Activated B cell treated with CpG ODN at 0.5 μM for 24 hours (primary cell): ENCODE data around the gene MMP12. TPM values are rescaled to one million over a fixed set of nuclear protein-coding genes. Genes with fewer than 3 reads are reported as not detected.
"Not testable (repeated sequence)": the region's sequence is repeated elsewhere in the genome, so short reads cannot be mapped to it uniquely, and the experiment has no call there.

Experiments used
- ATAC-seq: fragments of 200-7000 bp; cut with Tn5 transposase; one replicate; pipeline ENCODE4 v1.10.0; 2021; ENCODE audit warnings: low read depth, mild to moderate bottlenecking, moderate library complexity
- CTCF ChIA-PET: fragments of 350-600 bp; sonication (Branson Sonifier 250); formaldehyde crosslinking; loops from one replicate; lab custom pipeline; 2021; ENCODE audit warnings: antibody characterized with exemption; lab: Charles Lee
- POLR2A ChIA-PET: fragments of 350-600 bp; sonication (Branson Sonifier 250); formaldehyde crosslinking; loops from one replicate; lab custom pipeline; 2021; ENCODE audit warnings: antibody characterized with exemption; lab: Charles Lee
- DNase-seq: peaks from one replicate; pipeline ENCODE4 v3.0.0; 2022
- H3K27ac Mint-ChIP-seq: one replicate; pipeline ENCODE4 v1.8.0; 2020; ENCODE audit warnings: mixed read lengths
- H3K27me3 Mint-ChIP-seq: one replicate; pipeline ENCODE4 v1.8.0; 2021; ENCODE audit warnings: mixed read lengths
- H3K36me3 Mint-ChIP-seq: one replicate; pipeline ENCODE4 v1.8.0; 2021; ENCODE audit warnings: low read depth, mixed read lengths
- H3K4me1 Mint-ChIP-seq: one replicate; pipeline ENCODE4 v1.8.0; 2021; ENCODE audit warnings: mixed read lengths
- H3K4me3 Mint-ChIP-seq: one replicate; pipeline ENCODE4 v1.8.0; 2020; ENCODE audit warnings: mild to moderate bottlenecking, mixed read lengths
- H3K9me3 Mint-ChIP-seq: one replicate; pipeline ENCODE4 v1.8.0; 2020; ENCODE audit warnings: mixed read lengths
- CTCF ChIP-seq: fragments of 200-600 bp; IDR thresholded peaks from one replicate; pipeline ENCODE4 v1.8.0; 2022; ENCODE audit warnings: antibody characterized with exemption, mild to moderate bottlenecking
- intact Hi-C: fragments of 100-400 bp; cut with micrococcal nuclease; formaldehyde crosslinking; loops from one replicate; pipeline ENCODE4 v1.15.1; 2024
- total RNA-seq: library from RNA; stranded (reverse); gene quantifications from 2 replicates; pipeline ENCODE4 v1.2.3, GENCODE V29; 2022

Gene MMP12
- total RNA-seq, 1 donor from 2014 or later: not detected

GRCh38 chr11:102878595-102878994, 3.8 kb upstream of the MMP12 start:
- H3K36me3 Mint-ChIP-seq: no peaks in the 10 kb centered on the region
- no peak overlapping the region for H3K4me3 Mint-ChIP-seq
- ATAC-seq: no peak
- no peak for TF ChIP-seq CTCF
- intact Hi-C loops: no loop called here
- no peak overlapping the region for H3K27ac Mint-ChIP-seq
- peaks cover 3% of the 10 kb centered on the region for H3K4me1 Mint-ChIP-seq
- DNase-seq: no peak
- CTCF ChIA-PET: no interaction called here
- H3K9me3 Mint-ChIP-seq: no peaks in the 10 kb centered on the region
- peaks cover 8% of the 10 kb centered on the region for H3K27me3 Mint-ChIP-seq
- POLR2A ChIA-PET: no interaction called here

- ATAC-seq, H3K4me3 Mint-ChIP-seq, CTCF ChIA-PET, H3K27me3 Mint-ChIP-seq, H3K36me3 Mint-ChIP-seq, H3K27ac Mint-ChIP-seq, DNase-seq, POLR2A ChIA-PET, H3K9me3 Mint-ChIP-seq, H3K4me1 Mint-ChIP-seq, intact Hi-C loops: not testable (repeated sequence)
Measured at GRCh38 chr11:102869354-102869964, 5.3 kb downstream of the MMP12 start.

- H3K27me3 Mint-ChIP-seq: peaks cover 5% of the 10 kb centered on the region
- intact Hi-C loops: no loop called here
- ChIA-PET POLR2A (no interaction called here), CTCF (no interaction called here)
- TF ChIP-seq CTCF: no peak
- no peaks in the 10 kb centered on the region for H3K9me3 Mint-ChIP-seq
- ATAC-seq (no peak), DNase-seq (no peak)
- no peak overlapping the region for H3K27ac Mint-ChIP-seq
- H3K36me3 Mint-ChIP-seq: no peaks in the 10 kb centered on the region
- H3K4me3 Mint-ChIP-seq: no peak overlapping the region
- no peaks in the 10 kb centered on the region for H3K4me1 Mint-ChIP-seq
Measured at GRCh38 chr11:102868339-102868738, 6.4 kb downstream of the MMP12 start.

- ATAC-seq (no peak), DNase-seq (no peak)
- Mint-ChIP-seq H3K9me3 (no peaks in the 10 kb centered on the region), H3K4me1 (no peaks in the 10 kb centered on the region), H3K4me3 (no peak overlapping the region), H3K36me3 (no peaks in the 10 kb centered on the region), H3K27me3 (peaks cover 4% of the 10 kb centered on the region), H3K27ac (no peak overlapping the region)
- CTCF ChIA-PET: no interaction called here
- intact Hi-C loops: no loop called here
- POLR2A ChIA-PET: no interaction called here
- TF ChIP-seq CTCF: no peak
Measured at GRCh38 chr11:102864724-102865123, 10.1 kb downstream of the MMP12 start.

- H3K27me3 Mint-ChIP-seq: peaks cover 5% of the 10 kb centered on the region
- DNase-seq (no peak), ATAC-seq (no peak)
- POLR2A ChIA-PET: no interaction called here
- no peak overlapping the region for H3K27ac Mint-ChIP-seq
- intact Hi-C loops: no loop called here
- TF ChIP-seq CTCF: no peak
- no peaks in the 10 kb centered on the region for H3K9me3 Mint-ChIP-seq
- H3K4me3 Mint-ChIP-seq: no peak overlapping the region
- H3K4me1 Mint-ChIP-seq: no peaks in the 10 kb centered on the region
- H3K36me3 Mint-ChIP-seq: no peaks in the 10 kb centered on the region
- CTCF ChIA-PET: no interaction called here
Measured at GRCh38 chr11:102853956-102854355, 20.8 kb downstream of the MMP12 start.

- no peak overlapping the region for H3K27ac Mint-ChIP-seq
- POLR2A ChIA-PET: no interaction called here
- CTCF ChIA-PET: no interaction called here
Measured at GRCh38 chr11:102853055-102853454, 21.7 kb downstream of the MMP12 start.

More at GRCh38 chr11:102853055-102853454, 21.7 kb downstream of the MMP12 start:
- ATAC-seq (no peak), DNase-seq (no peak)
- Mint-ChIP-seq H3K9me3 (no peaks in the 10 kb centered on the region), H3K4me1 (no peaks in the 10 kb centered on the region), H3K36me3 (no peaks in the 10 kb centered on the region), H3K27me3 (peaks cover 7% of the 10 kb centered on the region), H3K4me3 (no peak overlapping the region)
- TF ChIP-seq CTCF: no peak
- intact Hi-C loops: no loop called here
